MM.1S (cell line): ENCODE results near the gene GFM1.

Source experiments
- DNase-seq: peaks from one replicate; pipeline ENCODE4 v3.0.0-alpha.2; 2015
- H2AFZ ChIP-seq: fragments of 300-600 bp; sonication (generic); 2 replicates; pipeline ENCODE4 v1.6.0; 2016; ENCODE audit warnings: antibody characterized with exemption, low read length
- H3F3A ChIP-seq: fragments of 300-600 bp; sonication (generic); 2 replicates; pipeline ENCODE4 v1.6.1; 2016; ENCODE audit warnings: mild to moderate bottlenecking, antibody characterized with exemption, low read length, moderate library complexity, mixed read lengths; ENCODE audit not compliant: insufficient read depth
- H3K27ac ChIP-seq: fragments of 300-600 bp; sonication (generic); 2 replicates; pipeline ENCODE4 v1.5.1; 2016; ENCODE audit warnings: mild to moderate bottlenecking, low read length
- H3K27me3 ChIP-seq: fragments of 300-600 bp; sonication (generic); replicated peaks from 2 replicates; pipeline ENCODE4 v1.6.0; 2016; ENCODE audit warnings: low read length; ENCODE audit not compliant: insufficient read depth
- H3K36me3 ChIP-seq: fragments of 300-600 bp; sonication (generic); replicated peaks from 2 replicates; pipeline ENCODE4 v1.6.1; 2016; ENCODE audit warnings: mild to moderate bottlenecking, low read length, mixed read lengths; ENCODE audit not compliant: insufficient read depth
- H3K4me1 ChIP-seq: fragments of 300-600 bp; sonication (generic); 2 replicates; pipeline ENCODE4 v1.6.1; 2016; ENCODE audit warnings: low read length, mixed read lengths
- H3K4me2 ChIP-seq: fragments of 300-600 bp; sonication (generic); 2 replicates; pipeline ENCODE4 v1.6.0; 2016; ENCODE audit warnings: low read depth, low read length
- H3K4me3 ChIP-seq: fragments of 300-600 bp; sonication (generic); 2 replicates; pipeline ENCODE4 v1.5.1; 2016; ENCODE audit warnings: low read length, mixed read lengths
- H3K79me2 ChIP-seq: fragments of 300-600 bp; sonication (generic); 2 replicates; pipeline ENCODE4 v1.6.1; 2016; ENCODE audit warnings: mixed run types, low read length, mixed read lengths
- H3K9ac ChIP-seq: fragments of 300-600 bp; sonication (generic); 2 replicates; pipeline ENCODE4 v1.6.1; 2016; ENCODE audit warnings: low read length, mixed read lengths
- H3K9me2 ChIP-seq: fragments of 300-600 bp; sonication (generic); replicated peaks from 2 replicates; pipeline ENCODE4 v1.6.1; 2016; ENCODE audit warnings: mild to moderate bottlenecking, low read length, mixed read lengths; ENCODE audit not compliant: insufficient read depth
- H3K9me3 ChIP-seq: fragments of 300-600 bp; sonication (generic); replicated peaks from 2 replicates; pipeline ENCODE4 v1.6.1; 2016; ENCODE audit warnings: mild to moderate bottlenecking, low read length, mixed read lengths; ENCODE audit not compliant: insufficient read depth
- H4K20me1 ChIP-seq: fragments of 300-600 bp; sonication (generic); 2 replicates; pipeline ENCODE4 v1.6.1; 2016; ENCODE audit warnings: mild to moderate bottlenecking, low read length, moderate library complexity, mixed read lengths; ENCODE audit not compliant: insufficient read depth
- CTCF ChIP-seq: fragments of 300-600 bp; sonication (generic); IDR thresholded peaks from 2 replicates; pipeline ENCODE4 v1.5.1; 2016; ENCODE audit warnings: antibody characterized with exemption, low read length, mixed read lengths
- EZH2 ChIP-seq: fragments of 300-600 bp; sonication (generic); optimal IDR thresholded peaks from 2 replicates; pipeline ENCODE3; 2017; ENCODE audit warnings: low read depth, mild to moderate bottlenecking, antibody characterized with exemption, low read length, mixed read lengths
- EZH2phosphoT487 ChIP-seq: fragments of 300-600 bp; sonication (generic); IDR thresholded peaks from 2 replicates; pipeline ENCODE4 v1.6.1; 2018; ENCODE audit warnings: antibody characterized with exemption, low read length

Gene GFM1

GRCh38 chr3:158640646-158641045, 3.7 kb upstream of the GFM1 start:
- H3K27me3 ChIP-seq, result no peaks in the 10 kb centered on the region
- no peaks in the 10 kb centered on the region for H3K36me3 ChIP-seq
- no peaks in the 10 kb centered on the region for H4K20me1 ChIP-seq
- H3K9me2 ChIP-seq, result no peaks in the 10 kb centered on the region
- peak; percentile 62 for DNase-seq
- peak overlapping the region; percentile 20 for H3K4me3 ChIP-seq
- peaks cover 13% of the 10 kb centered on the region for H3K79me2 ChIP-seq
- peak overlapping the region; percentile 31; the same call in 1 of the 2 replicates for H3K4me2 ChIP-seq
- H3K4me1 ChIP-seq, result peaks cover 8% of the 10 kb centered on the region; the same call in 1 of the 2 replicates
- H3K27ac ChIP-seq, result no peak overlapping the region
- H2AFZ ChIP-seq, result peak overlapping the region; percentile 30
- no peak overlapping the region for H3K9ac ChIP-seq
- TF ChIP-seq CTCF (no peak), EZH2 (no peak), EZH2phosphoT487 (no peak)
- H3F3A ChIP-seq, result no peaks in the 10 kb centered on the region
- no peaks in the 10 kb centered on the region for H3K9me3 ChIP-seq

- no peak overlapping the region for H2AFZ ChIP-seq
- H3K79me2 ChIP-seq, result peaks cover 27% of the 10 kb centered on the region
- no peak overlapping the region for H3K27ac ChIP-seq
- H3K9me2 ChIP-seq, result no peaks in the 10 kb centered on the region
- DNase-seq, result no peak
- H4K20me1 ChIP-seq, result no peaks in the 10 kb centered on the region
- no peaks in the 10 kb centered on the region; the same call in 1 of the 2 replicates for H3K36me3 ChIP-seq
- no peak overlapping the region for H3K4me2 ChIP-seq
- no peak overlapping the region for H3K9ac ChIP-seq
- no peaks in the 10 kb centered on the region for H3K27me3 ChIP-seq
- TF ChIP-seq CTCF, result no peak
- no peak for TF ChIP-seq EZH2phosphoT487
- TF ChIP-seq EZH2, result no peak
- H3F3A ChIP-seq, result no peaks in the 10 kb centered on the region
- peaks cover 13% of the 10 kb centered on the region for H3K4me1 ChIP-seq
- H3K9me3 ChIP-seq, result no peaks in the 10 kb centered on the region
- no peak overlapping the region for H3K4me3 ChIP-seq
Observed at GRCh38 chr3:158642005-158642404, 2.3 kb upstream of the GFM1 start.

GRCh38 chr3:158642474-158643210, 1.7 kb upstream of the GFM1 start:
- H3K79me2 ChIP-seq, result peaks cover 33% of the 10 kb centered on the region
- no peak overlapping the region for H3K27ac ChIP-seq
- H3K9me3 ChIP-seq, result no peaks in the 10 kb centered on the region
- TF ChIP-seq EZH2 (no peak), CTCF (no peak)
- H4K20me1 ChIP-seq, result no peaks in the 10 kb centered on the region
- peaks cover 13% of the 10 kb centered on the region for H3K4me1 ChIP-seq
- no peak overlapping the region for H3K4me3 ChIP-seq
- H3K4me2 ChIP-seq, result no peak overlapping the region
- DNase-seq, result no peak
- H2AFZ ChIP-seq, result peak overlapping the region; percentile 33; the same call in 1 of the 2 replicates
- no peak overlapping the region for H3K9ac ChIP-seq
- H3F3A ChIP-seq, result no peaks in the 10 kb centered on the region
- H3K36me3 ChIP-seq, result peaks cover 1% of the 10 kb centered on the region; the same call in 1 of the 2 replicates
- no peaks in the 10 kb centered on the region for H3K27me3 ChIP-seq
- H3K9me2 ChIP-seq, result no peaks in the 10 kb centered on the region
